A549 (cell line): ENCODE measurements around the gene ZC3HAV1. TPM values are rescaled to one million over a fixed set of nuclear protein-coding genes. Genes with fewer than 3 reads are reported as not detected.

ENCODE experiments used
- ATAC-seq, 2 experiments: fragments of 200-7000 bp in 1 of 2; fragments of >200 bp in 1 of 2; cut with Nextera tagmentation in 1 of 2; cut with Tn5 transposase in 1 of 2; 3 replicates each; pipeline versions ENCODE4 v1.8.0 to v1.9.1; 2018 to 2020; ENCODE audit warnings: mild to moderate bottlenecking in 1 of 2, moderate library complexity in 1 of 2
- CTCF ChIA-PET: fragments of 300-600 bp; sonication (Branson Sonifier 250); formaldehyde crosslinking; extraction: SDS; loops from one replicate; lab custom pipeline; 2021; ENCODE audit warnings: antibody characterized with exemption, inconsistent platforms; lab: Yijun Ruan, JAX
- POLR2A ChIA-PET: fragments of 350-600 bp; formaldehyde crosslinking; extraction: SDS; loops from one replicate; lab custom pipeline; 2021; ENCODE audit warnings: antibody characterized with exemption, inconsistent platforms; lab: Yijun Ruan, JAX
- DNase-seq, 2 experiments: peaks; one replicate each; pipeline versions ENCODE4 v3.0.0 to v3.0.0-alpha.2; 2011 to 2016; ENCODE audit warnings: low read depth in 1 of 2, low spot score in 1 of 2
- FAIRE-seq: peaks from 2 replicates; lab custom pipeline; 2011; peaks lifted over from hg19 to GRCh38; lab: Jason Lieb, UNC
- H3K27ac ChIP-seq, 2 experiments: fragments of >200 bp; sonication (Bioruptor Twin); formaldehyde crosslinking; 3 replicates each; pipeline ENCODE4 v1.5.1; 2016 to 2017
- H3K4me1 ChIP-seq: fragments of >200 bp; sonication (Bioruptor Twin); formaldehyde crosslinking; 3 replicates; pipeline ENCODE4 v1.6.1; 2016
- H3K4me2 ChIP-seq: fragments of >200 bp; sonication (Bioruptor Twin); formaldehyde crosslinking; 3 replicates; pipeline ENCODE4 v1.6.1; 2016
- H3K4me3 ChIP-seq: fragments of >200 bp; sonication (Bioruptor Twin); formaldehyde crosslinking; 3 replicates; pipeline ENCODE4 v1.5.1; 2016
- H3K9me3 ChIP-seq: fragments of >200 bp; sonication (Bioruptor Twin); formaldehyde crosslinking; 3 replicates; pipeline ENCODE4 v1.6.1; 2016
- BHLHE40 ChIP-seq: IDR thresholded peaks from 2 replicates; pipeline ENCODE4 v1.6.1; 2012; ENCODE audit warnings: low read depth, low read length, inconsistent platforms
- CHD4 ChIP-seq: fragments of 200-600 bp; sonication (generic); IDR thresholded peaks from 2 replicates; pipeline ENCODE4 v1.6.1; 2016; ENCODE audit warnings: antibody characterized with exemption, mild to moderate bottlenecking, borderline replicate concordance
- ESRRA ChIP-seq: fragments of 150-350 bp; IDR thresholded peaks from 2 replicates; pipeline ENCODE4 v1.6.1; 2014; ENCODE audit warnings: mild to moderate bottlenecking, low read length, borderline replicate concordance
- FOSB ChIP-seq: fragments of 250-450 bp; sonication (Bioruptor Pico); IDR thresholded peaks from 2 replicates; pipeline ENCODE4 v1.5.0; 2020; ENCODE audit warnings: mild to moderate bottlenecking, moderate library complexity
- HDAC2 ChIP-seq: fragments of 200-600 bp; sonication (generic); IDR thresholded peaks from 2 replicates; pipeline ENCODE4 v1.6.1; 2016
- HEYL ChIP-seq: fragments of 250-450 bp; sonication (Bioruptor Pico); IDR thresholded peaks from 2 replicates; pipeline ENCODE4 v1.8.0; 2021; ENCODE audit warnings: mild to moderate bottlenecking, moderate library complexity
- HOXB13 ChIP-seq: fragments of 250-450 bp; sonication (Bioruptor Pico); IDR thresholded peaks from 2 replicates; pipeline ENCODE4 v1.5.0; 2020; ENCODE audit warnings: low read depth, mild to moderate bottlenecking, moderate library complexity
- JUNB ChIP-seq: fragments of >200 bp; sonication (Bioruptor Twin); formaldehyde crosslinking; IDR thresholded peaks from 2 replicates; pipeline ENCODE4 v1.6.1; 2016
- KDM5A ChIP-seq: fragments of 200-600 bp; sonication (generic); IDR thresholded peaks from 2 replicates; pipeline ENCODE4 v1.6.1; 2016; ENCODE audit warnings: antibody characterized with exemption, mild to moderate bottlenecking
- MAZ ChIP-seq: fragments of 150-350 bp; IDR thresholded peaks from 2 replicates; pipeline ENCODE4 v1.6.1; 2014; ENCODE audit warnings: antibody characterized with exemption, low read depth, low read length, borderline replicate concordance
- NFE2L2 ChIP-seq: fragments of 150-350 bp; conservative IDR thresholded peaks from 2 replicates; pipeline ENCODE4 v1.6.1; 2014; ENCODE audit warnings: low read length
- PHF8 ChIP-seq: fragments of 200-600 bp; sonication (generic); IDR thresholded peaks from 2 replicates; pipeline ENCODE4 v1.6.1; 2016; ENCODE audit warnings: low read depth, mild to moderate bottlenecking, antibody characterized with exemption, moderate library complexity, borderline replicate concordance
- RARB ChIP-seq: fragments of 250-450 bp; sonication (Bioruptor Pico); IDR thresholded peaks from 2 replicates; pipeline ENCODE4 v1.8.0; 2021; ENCODE audit warnings: mild to moderate bottlenecking, moderate library complexity
- RCOR1 ChIP-seq: fragments of 150-350 bp; IDR thresholded peaks from 2 replicates; pipeline ENCODE4 v1.6.1; 2014; ENCODE audit warnings: antibody characterized with exemption, low read length, low read depth
- RFX5 ChIP-seq: fragments of 450-650 bp; IDR thresholded peaks from 2 replicates; pipeline ENCODE4 v1.7.1; 2014; ENCODE audit warnings: antibody characterized with exemption, mild to moderate bottlenecking, moderate library complexity
- SREBF2 ChIP-seq: fragments of 450-650 bp; IDR thresholded peaks from 2 replicates; pipeline ENCODE4 v1.6.1; 2014; ENCODE audit warnings: mild to moderate bottlenecking, moderate library complexity
- TP53 ChIP-seq: fragments of 250-450 bp; sonication (Bioruptor Pico); IDR thresholded peaks from 2 replicates; pipeline ENCODE4 v1.5.0; 2021; ENCODE audit warnings: mild to moderate bottlenecking, moderate library complexity
- WGBS: methylation state at CpG from one replicate; pipeline ENCODE4 v1.1.6; 2017; ENCODE audit errors: missing lambda C conversion rate; 5-methylcytosine and 5-hydroxymethylcytosine counted together
- polyA plus RNA-seq, 4 experiments: library from polyadenylated mRNA; depleted of rRNA in 3 of 4; stranded (reverse); fragments of >200 nt; fragmentation: RNase III in 1 of 4; extraction: RNeasy Plus Mini Kit Qiagen cat#74134 plus additional on column Dnase treatment in 1 of 4; gene quantifications; 2 replicates in 3 of 4; 3 replicates in 1 of 4; pipeline ENCODE4 v1.2.3, GENCODE V29; 2011 to 2017
- TF ChIP-seq, protein P1 (sequence below): IDR thresholded peaks from 2 replicates; pipeline ENCODE4 v1.6.1; 2012; ENCODE audit warnings: low read depth, borderline replicate concordance
- TF ChIP-seq, protein P2 (sequence below): fragments of >200 bp; sonication (Bioruptor Twin); formaldehyde crosslinking; IDR thresholded peaks from 3 replicates; pipeline ENCODE4 v1.5.1; 2016
- TF ChIP-seq, protein P3 (sequence below): fragments of 200-600 bp; sonication (generic); IDR thresholded peaks from 2 replicates; pipeline ENCODE4 v1.6.1; 2016; ENCODE audit warnings: antibody characterized with exemption, mild to moderate bottlenecking, moderate library complexity
- TF ChIP-seq, protein P4 (sequence below): fragments of 250-450 bp; sonication (Bioruptor Pico); IDR thresholded peaks from 2 replicates; pipeline ENCODE4 v1.5.0; 2021; ENCODE audit warnings: mild to moderate bottlenecking, moderate library complexity, borderline replicate concordance
- TF ChIP-seq, protein P5 (sequence below): IDR thresholded peaks from 2 replicates; pipeline ENCODE4 v1.6.1; 2012
- TF ChIP-seq, protein P6 (sequence below): fragments of >200 bp; sonication (Bioruptor Twin); formaldehyde crosslinking; IDR thresholded peaks from 3 replicates; pipeline ENCODE4 v1.6.1; 2016

ZC3HAV1 gene
- polyA plus RNA-seq, 2 of the 4 experiments (the other 2 are of a cell fraction) = 22.2 to 32.1 TPM

DNA sequence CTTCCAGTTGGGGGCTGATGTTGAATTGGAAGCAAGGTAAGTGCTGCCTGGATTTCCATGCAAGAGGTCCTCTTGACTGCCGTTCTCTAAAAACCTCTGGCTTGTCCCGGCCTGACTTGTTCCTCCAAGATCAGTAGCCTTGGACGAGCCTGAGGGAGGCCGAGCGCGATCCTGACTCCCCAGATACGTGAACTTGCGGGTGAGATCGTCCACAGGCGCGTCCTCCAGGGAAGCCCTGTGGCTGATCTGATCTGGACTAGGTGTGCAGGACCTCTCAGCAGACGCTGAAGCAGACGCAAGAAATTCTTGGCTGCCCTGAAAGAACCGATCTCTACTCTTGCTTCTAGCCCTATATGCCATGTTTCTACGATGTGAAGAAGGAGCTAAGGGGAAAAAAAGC is 29.7 kb downstream of the ZC3HAV1 start:
- no peak for FAIRE-seq
- H3K9me3 ChIP-seq = no peaks in the 10 kb centered on the region
- no peak for DNase-seq
- POLR2A ChIA-PET = no interaction called here
- H3K4me1 ChIP-seq = peaks cover 4% of the 10 kb centered on the region; the same call in 1 of the 3 replicates
- no peak overlapping the region for H3K27ac ChIP-seq
- H3K4me2 ChIP-seq = no peak overlapping the region
- TF ChIP-seq RARB (CRISPR knock-in tag) = no peak
- no peak for TF ChIP-seq PHF8
- TF ChIP-seq HOXB13 = no peak
- no peak for TF ChIP-seq TP53 (CRISPR knock-in tag)
- TF ChIP-seq RFX5 = no peak
- no peak for TF ChIP-seq KDM5A
- no peak for TF ChIP-seq JUNB
- no peak for TF ChIP-seq MAZ
- TF ChIP-seq, all 56 proteins: peak for 0
- CTCF ChIA-PET = interaction anchor here (0.6 to 1.0 kb wide), 2 partner anchors 8 to 412 kb away, joined by 3 read pairs; no protein-coding TSS in a partner anchor
- ATAC-seq = no peak
- H3K4me3 ChIP-seq = no peak overlapping the region
- WGBS = 97% methylated on average over 15 of the region's 15 CpGs

DNA sequence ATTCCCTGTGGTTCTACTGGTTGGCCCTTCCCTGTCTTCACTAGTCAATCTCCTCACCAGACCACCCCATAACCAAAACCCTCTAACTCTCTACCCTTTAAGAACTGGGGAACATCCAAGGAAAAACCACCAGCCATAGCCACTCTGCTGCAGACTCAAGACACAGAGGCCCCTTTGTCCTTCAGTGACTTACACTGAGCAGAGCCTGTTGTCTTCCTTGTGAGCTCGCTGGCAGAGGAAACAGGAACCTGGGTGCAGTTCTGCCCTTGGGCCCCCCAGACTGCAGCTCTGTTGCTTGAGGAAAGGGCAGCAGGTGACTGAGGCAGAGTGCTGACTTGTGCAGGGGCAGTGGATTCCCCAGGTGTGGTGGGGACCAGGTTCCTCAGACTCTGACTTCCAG is 30.6 kb downstream of the ZC3HAV1 start:
- POLR2A ChIA-PET = no interaction called here
- no peak for ATAC-seq
- H3K4me2 ChIP-seq = no peak overlapping the region
- TF ChIP-seq, protein P1, sequence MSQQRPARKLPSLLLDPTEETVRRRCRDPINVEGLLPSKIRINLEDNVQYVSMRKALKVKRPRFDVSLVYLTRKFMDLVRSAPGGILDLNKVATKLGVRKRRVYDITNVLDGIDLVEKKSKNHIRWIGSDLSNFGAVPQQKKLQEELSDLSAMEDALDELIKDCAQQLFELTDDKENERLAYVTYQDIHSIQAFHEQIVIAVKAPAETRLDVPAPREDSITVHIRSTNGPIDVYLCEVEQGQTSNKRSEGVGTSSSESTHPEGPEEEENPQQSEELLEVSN = no peak
- TF ChIP-seq CHD4 = no peak
- TF ChIP-seq, protein P2, sequence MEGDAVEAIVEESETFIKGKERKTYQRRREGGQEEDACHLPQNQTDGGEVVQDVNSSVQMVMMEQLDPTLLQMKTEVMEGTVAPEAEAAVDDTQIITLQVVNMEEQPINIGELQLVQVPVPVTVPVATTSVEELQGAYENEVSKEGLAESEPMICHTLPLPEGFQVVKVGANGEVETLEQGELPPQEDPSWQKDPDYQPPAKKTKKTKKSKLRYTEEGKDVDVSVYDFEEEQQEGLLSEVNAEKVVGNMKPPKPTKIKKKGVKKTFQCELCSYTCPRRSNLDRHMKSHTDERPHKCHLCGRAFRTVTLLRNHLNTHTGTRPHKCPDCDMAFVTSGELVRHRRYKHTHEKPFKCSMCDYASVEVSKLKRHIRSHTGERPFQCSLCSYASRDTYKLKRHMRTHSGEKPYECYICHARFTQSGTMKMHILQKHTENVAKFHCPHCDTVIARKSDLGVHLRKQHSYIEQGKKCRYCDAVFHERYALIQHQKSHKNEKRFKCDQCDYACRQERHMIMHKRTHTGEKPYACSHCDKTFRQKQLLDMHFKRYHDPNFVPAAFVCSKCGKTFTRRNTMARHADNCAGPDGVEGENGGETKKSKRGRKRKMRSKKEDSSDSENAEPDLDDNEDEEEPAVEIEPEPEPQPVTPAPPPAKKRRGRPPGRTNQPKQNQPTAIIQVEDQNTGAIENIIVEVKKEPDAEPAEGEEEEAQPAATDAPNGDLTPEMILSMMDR = no peak
- TF ChIP-seq RCOR1 = no peak
- TF ChIP-seq ESRRA = no peak
- TF ChIP-seq TP53 (CRISPR knock-in tag) = no peak
- TF ChIP-seq, protein P3, sequence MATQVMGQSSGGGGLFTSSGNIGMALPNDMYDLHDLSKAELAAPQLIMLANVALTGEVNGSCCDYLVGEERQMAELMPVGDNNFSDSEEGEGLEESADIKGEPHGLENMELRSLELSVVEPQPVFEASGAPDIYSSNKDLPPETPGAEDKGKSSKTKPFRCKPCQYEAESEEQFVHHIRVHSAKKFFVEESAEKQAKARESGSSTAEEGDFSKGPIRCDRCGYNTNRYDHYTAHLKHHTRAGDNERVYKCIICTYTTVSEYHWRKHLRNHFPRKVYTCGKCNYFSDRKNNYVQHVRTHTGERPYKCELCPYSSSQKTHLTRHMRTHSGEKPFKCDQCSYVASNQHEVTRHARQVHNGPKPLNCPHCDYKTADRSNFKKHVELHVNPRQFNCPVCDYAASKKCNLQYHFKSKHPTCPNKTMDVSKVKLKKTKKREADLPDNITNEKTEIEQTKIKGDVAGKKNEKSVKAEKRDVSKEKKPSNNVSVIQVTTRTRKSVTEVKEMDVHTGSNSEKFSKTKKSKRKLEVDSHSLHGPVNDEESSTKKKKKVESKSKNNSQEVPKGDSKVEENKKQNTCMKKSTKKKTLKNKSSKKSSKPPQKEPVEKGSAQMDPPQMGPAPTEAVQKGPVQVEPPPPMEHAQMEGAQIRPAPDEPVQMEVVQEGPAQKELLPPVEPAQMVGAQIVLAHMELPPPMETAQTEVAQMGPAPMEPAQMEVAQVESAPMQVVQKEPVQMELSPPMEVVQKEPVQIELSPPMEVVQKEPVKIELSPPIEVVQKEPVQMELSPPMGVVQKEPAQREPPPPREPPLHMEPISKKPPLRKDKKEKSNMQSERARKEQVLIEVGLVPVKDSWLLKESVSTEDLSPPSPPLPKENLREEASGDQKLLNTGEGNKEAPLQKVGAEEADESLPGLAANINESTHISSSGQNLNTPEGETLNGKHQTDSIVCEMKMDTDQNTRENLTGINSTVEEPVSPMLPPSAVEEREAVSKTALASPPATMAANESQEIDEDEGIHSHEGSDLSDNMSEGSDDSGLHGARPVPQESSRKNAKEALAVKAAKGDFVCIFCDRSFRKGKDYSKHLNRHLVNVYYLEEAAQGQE = no peak
- TF ChIP-seq, protein P4, sequence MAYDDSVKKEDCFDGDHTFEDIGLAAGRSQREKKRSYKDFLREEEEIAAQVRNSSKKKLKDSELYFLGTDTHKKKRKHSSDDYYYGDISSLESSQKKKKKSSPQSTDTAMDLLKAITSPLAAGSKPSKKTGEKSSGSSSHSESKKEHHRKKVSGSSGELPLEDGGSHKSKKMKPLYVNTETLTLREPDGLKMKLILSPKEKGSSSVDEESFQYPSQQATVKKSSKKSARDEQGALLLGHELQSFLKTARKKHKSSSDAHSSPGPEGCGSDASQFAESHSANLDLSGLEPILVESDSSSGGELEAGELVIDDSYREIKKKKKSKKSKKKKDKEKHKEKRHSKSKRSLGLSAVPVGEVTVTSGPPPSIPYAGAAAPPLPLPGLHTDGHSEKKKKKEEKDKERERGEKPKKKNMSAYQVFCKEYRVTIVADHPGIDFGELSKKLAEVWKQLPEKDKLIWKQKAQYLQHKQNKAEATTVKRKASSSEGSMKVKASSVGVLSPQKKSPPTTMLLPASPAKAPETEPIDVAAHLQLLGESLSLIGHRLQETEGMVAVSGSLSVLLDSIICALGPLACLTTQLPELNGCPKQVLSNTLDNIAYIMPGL (CRISPR knock-in tag) = no peak
- TF ChIP-seq MAZ = no peak
- TF ChIP-seq KDM5A = no peak
- TF ChIP-seq, protein P5, sequence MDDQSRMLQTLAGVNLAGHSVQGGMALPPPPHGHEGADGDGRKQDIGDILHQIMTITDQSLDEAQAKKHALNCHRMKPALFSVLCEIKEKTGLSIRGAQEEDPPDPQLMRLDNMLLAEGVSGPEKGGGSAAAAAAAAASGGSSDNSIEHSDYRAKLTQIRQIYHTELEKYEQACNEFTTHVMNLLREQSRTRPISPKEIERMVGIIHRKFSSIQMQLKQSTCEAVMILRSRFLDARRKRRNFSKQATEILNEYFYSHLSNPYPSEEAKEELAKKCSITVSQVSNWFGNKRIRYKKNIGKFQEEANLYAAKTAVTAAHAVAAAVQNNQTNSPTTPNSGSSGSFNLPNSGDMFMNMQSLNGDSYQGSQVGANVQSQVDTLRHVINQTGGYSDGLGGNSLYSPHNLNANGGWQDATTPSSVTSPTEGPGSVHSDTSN = no peak
- no peak for TF ChIP-seq HEYL (CRISPR knock-in tag)
- TF ChIP-seq FOSB (CRISPR knock-in tag) = no peak
- no peak for TF ChIP-seq BHLHE40
- TF ChIP-seq, protein P6, sequence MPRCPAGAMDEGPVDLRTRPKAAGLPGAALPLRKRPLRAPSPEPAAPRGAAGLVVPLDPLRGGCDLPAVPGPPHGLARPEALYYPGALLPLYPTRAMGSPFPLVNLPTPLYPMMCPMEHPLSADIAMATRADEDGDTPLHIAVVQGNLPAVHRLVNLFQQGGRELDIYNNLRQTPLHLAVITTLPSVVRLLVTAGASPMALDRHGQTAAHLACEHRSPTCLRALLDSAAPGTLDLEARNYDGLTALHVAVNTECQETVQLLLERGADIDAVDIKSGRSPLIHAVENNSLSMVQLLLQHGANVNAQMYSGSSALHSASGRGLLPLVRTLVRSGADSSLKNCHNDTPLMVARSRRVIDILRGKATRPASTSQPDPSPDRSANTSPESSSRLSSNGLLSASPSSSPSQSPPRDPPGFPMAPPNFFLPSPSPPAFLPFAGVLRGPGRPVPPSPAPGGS = no peak
- no peak for TF ChIP-seq SREBF2
- TF ChIP-seq HDAC2 = no peak
- TF ChIP-seq NFE2L2 = no peak
- TF ChIP-seq RARB (CRISPR knock-in tag) = no peak
- CTCF ChIA-PET = interaction anchor here (0.7 kb wide), 1 partner anchor 303 kb away, joined by 3 read pairs; no protein-coding TSS in a partner anchor
- peaks cover 7% of the 10 kb centered on the region; the same call in 1 of the 3 replicates for H3K4me1 ChIP-seq
- 100% methylated on average over 1 of the region's 1 CpG for whole genome bisulfite sequencing
- no peak for DNase-seq
- H3K9me3 ChIP-seq = no peaks in the 10 kb centered on the region
- H3K4me3 ChIP-seq = no peak overlapping the region
- no peak overlapping the region for H3K27ac ChIP-seq
- FAIRE-seq = no peak
